Erythroblast (primary cell): Measurements from ENCODE around the gene FNDC3B.

Experiments used
- GATA1 ChIP-seq: IDR thresholded peaks from 2 replicates; pipeline ENCODE4 v1.6.1; 2011; ENCODE audit warnings: low read depth, mild to moderate bottlenecking, control low read depth, low read length, moderate library complexity
- POLR2A ChIP-seq: IDR thresholded peaks from 2 replicates; pipeline ENCODE4 v1.6.1; 2011; ENCODE audit warnings: mild to moderate bottlenecking, low read length

DNA sequence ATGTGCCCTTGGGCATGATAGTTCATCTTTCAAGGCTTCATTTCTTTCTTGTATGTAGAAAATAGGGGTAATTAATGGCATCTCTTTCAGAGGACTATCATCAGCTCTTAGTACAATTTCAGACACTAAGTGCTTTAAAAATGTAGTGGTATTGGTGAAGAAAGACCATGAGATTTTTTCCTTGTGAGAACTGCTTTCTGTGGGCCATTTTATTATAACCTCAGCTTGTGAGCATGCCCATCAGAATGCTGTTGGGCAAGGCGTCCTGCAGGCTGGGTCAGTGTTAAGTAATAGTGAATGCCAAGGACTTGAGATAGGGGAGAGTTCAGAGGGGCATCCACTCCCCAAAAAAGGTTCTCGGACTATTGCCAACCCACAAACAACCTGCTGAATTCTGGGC is 221.0 kb downstream of the FNDC3B start:
- TF ChIP-seq POLR2A = no peak
- no peak for TF ChIP-seq GATA1
